GM19238 (cell line): ENCODE data around the gene SPOCK1.
"Not testable (repeated sequence)": the region's sequence is repeated elsewhere in the genome, so short reads cannot be mapped to it uniquely, and the experiment has no call there.

Source experiments
- DNase-seq: peaks from one replicate; pipeline ENCODE4 v3.0.0; 2011; ENCODE audit warnings: low spot score; ENCODE audit not compliant: insufficient read length

Gene SPOCK1

DNA sequence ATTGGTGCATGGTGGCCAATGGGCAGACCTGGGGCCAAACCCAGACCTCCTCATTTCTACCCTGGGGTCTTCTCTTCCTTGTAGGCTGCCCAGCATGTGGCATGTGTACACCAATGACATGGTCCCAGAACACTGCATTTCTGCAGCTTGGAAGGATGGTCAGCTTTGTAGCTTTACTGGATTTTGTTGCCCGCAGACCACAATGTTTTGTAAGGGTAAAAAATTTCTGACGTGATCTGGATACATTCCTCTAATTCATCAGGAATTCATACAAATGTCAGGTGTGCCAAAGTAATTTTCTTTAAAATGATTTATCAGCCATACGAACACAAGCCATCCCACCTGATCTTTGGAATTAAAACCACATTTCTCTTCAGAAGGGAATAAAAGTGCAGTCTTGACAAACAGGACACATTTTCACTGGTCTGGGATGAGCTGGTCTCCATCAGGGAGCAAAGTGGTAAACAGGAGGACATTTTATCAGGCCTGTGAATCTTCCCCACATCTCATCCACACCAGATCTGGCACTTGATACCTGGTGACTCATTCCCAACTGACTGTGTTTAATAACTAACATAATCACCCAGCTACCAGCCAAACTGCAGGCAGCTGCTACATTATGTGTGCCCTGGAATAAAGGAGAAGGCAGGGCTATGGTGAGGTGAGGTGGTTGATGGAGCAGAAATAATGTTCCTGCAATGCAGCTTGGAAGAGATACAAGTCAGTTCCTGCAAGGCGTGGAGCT lies 103.9 kb downstream of the SPOCK1 start:
- no peak for DNase-seq

GRCh38 chr5:137394380-137394779 lies 104.7 kb downstream of the SPOCK1 start:
- no peak for DNase-seq

GRCh38 chr5:137393196-137393993 lies 105.7 kb downstream of the SPOCK1 start:
- DNase-seq: no peak

GRCh38 chr5:137392261-137392660 lies 106.9 kb downstream of the SPOCK1 start:
- no peak for DNase-seq

GRCh38 chr5:137391044-137391443 lies 108.1 kb downstream of the SPOCK1 start:
- not testable (repeated sequence) for DNase-seq

GRCh38 chr5:137389042-137389441 lies 110.1 kb downstream of the SPOCK1 start:
- no peak for DNase-seq

DNA sequence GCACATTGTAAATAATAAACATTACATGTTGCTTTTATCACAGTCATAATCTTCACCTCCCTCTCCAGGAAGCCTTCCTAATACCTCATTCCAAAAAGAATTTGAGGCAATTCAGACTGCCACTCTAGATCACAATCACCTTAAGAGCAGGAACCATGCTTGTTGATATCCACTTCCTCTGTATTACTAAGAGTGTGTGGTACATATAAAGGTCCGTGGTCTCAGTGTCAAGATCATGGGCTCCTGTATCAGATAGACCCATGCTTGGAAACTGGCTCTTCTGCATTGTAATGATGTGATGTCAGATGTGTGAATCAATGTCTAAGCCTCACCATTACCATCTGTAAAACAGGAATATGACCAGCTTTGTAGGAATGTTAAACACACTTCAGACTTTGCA lies 114.1 kb downstream of the SPOCK1 start:
- DNase-seq: no peak

DNA sequence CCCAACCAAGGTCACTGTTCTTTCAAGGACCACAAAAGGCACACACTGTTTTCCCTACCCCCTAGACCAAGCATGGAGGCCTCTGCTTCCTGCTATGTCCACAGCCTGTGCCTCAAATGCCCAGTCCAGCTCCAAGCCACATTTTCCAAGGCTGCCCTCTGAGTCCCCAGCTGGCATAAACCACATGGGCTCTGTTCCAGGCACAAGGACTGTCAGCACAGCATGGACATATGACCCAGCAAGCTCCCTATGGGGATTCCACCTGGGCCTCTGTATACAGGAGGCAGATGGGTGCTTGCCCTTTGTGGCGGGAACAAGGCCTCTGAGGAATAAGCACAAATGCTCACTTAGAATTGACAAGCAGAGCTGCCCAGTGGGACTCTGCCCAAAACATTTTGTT lies 115.2 kb downstream of the SPOCK1 start:
- no peak for DNase-seq

- no peak for DNase-seq
Measured at GRCh38 chr5:137381555-137381954, 117.6 kb downstream of the SPOCK1 start.

- DNase-seq: no peak
Measured at GRCh38 chr5:137379555-137380286, 119.4 kb downstream of the SPOCK1 start.

DNA sequence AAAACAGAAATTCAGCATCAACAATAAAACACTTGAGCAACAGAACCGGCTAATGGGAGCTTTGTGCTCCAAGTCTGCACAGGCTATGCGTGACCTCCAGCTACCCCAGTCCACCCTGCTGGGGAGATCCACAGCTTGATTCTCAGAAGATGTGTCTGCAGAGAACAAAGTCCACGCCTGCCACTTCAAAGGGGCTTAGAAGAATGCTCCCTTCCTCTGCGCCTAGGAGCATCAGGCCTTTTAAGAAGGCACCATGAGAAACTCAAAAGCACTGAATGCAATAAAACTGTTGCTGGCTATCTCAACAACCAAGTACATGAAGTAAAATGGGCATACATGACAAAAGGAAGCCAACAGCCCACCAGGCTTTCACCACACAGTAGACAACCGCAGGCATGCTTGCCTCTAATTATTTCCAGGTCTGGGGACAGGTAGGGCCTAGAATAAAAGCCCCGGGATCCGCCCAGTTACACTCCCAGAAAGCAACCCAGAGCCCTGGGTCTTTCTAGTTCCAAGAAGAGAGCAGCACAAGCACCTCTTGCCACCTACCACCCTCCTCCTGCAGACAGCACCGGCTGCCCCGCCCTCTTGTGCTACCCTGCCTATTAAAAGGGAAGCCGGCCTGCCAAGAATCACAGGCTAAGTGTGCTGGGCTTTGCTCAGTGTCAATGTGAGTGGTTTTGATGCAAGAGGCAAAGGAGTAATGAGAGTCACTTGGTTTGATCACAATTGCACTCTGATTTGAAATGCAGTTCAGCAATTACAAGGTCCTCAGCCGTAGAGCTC lies 123.2 kb downstream of the SPOCK1 start:
- no peak for DNase-seq

- DNase-seq: no peak
Measured at GRCh38 chr5:137374110-137374714, 124.9 kb downstream of the SPOCK1 start.

DNA sequence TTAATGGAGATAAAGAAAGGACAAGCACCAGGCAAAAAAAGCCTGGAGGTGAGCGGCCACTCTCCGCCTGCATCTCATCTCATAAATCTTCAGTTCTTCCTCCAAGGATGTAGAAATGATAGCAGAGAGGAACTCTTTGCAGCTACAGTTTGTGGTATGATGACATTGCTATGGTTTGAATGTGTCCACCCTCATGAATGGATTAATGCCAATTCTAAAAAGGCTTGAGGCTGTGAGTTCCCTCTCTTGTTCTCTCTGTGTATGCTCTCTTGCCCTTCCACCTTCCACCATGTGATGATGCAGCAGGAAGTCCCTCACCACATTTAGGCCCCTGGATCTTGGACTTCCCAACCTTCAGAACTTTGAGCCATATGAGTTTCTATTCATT lies 126.4 kb downstream of the SPOCK1 start:
- no peak for DNase-seq

GRCh38 chr5:137372016-137372772 lies 126.9 kb downstream of the SPOCK1 start:
- DNase-seq: no peak

- no peak for DNase-seq
Measured at GRCh38 chr5:137370096-137371071, 128.7 kb downstream of the SPOCK1 start.

GRCh38 chr5:137368651-137369050 lies 130.5 kb downstream of the SPOCK1 start:
- no peak for DNase-seq

DNA sequence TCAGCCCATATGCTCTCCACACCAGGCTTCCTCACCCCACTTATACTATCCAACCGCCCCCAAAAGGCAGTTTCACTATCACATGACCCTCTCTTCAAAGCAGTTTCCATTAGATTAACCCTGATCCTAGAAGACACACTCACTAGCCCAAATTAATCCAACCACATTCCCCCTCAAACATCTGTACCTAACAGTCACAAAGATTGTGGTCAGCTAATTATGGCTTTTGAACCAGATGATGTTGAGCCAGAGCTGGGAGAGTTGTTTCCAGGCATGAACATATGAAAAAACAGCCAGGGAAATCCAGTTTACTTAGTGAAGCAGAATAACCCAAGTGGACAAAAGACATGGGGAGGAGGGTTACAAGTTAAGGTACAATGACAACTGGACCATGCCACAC lies 131.2 kb downstream of the SPOCK1 start:
- DNase-seq: no peak

GRCh38 chr5:137366526-137366925 lies 132.6 kb downstream of the SPOCK1 start:
- DNase-seq: no peak
